ENCODE data around the gene RAD17.

GRCh38 chr5:69432412-69433206 is 63.0 kb downstream of the RAD17 start:
- TF ChIP-seq RXRA (IDR thresholded peaks at IDR 0.05) (no peak), YY1 (IDR thresholded peaks at IDR 0.05) (no peak), RAD21 (IDR thresholded peaks at IDR 0.05) (no peak), CTCF (IDR thresholded peaks at IDR 0.05; ENCODE audit: low read depth, low read length, missing input control) (no peak), TAF1 (conservative IDR thresholded peaks at IDR 0.05) (no peak), SP1 (IDR thresholded peaks at IDR 0.05) (no peak), JUND (IDR thresholded peaks at IDR 0.05) (no peak), ATF3 (IDR thresholded peaks at IDR 0.05) (no peak)
